ENCODE results near the gene ITPRIPL2.

The ITPRIPL2 gene

DNA sequence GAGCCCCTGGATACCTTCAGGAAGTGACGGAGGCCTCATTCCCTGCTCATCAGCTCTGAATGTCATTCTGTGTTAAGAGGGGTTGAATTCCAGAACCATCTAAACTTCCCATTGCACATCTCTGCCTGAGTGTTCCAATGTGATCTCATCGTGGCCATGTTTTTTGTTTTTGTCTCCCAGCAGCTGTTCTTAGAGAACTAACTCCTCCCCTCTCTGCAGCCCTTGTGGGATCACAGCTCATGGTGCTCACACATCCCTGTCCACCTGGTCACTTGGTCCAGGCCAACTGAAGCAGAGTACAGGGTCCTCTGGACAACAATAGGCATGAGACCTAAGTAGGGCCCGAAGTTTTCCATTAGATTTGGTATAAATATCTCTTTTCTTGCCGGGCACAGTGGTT, 48.3 kb downstream of the ITPRIPL2 start:
- DNase-seq (ENCODE audit: low spot score) = no peak
- TF ChIP-seq, protein P1, sequence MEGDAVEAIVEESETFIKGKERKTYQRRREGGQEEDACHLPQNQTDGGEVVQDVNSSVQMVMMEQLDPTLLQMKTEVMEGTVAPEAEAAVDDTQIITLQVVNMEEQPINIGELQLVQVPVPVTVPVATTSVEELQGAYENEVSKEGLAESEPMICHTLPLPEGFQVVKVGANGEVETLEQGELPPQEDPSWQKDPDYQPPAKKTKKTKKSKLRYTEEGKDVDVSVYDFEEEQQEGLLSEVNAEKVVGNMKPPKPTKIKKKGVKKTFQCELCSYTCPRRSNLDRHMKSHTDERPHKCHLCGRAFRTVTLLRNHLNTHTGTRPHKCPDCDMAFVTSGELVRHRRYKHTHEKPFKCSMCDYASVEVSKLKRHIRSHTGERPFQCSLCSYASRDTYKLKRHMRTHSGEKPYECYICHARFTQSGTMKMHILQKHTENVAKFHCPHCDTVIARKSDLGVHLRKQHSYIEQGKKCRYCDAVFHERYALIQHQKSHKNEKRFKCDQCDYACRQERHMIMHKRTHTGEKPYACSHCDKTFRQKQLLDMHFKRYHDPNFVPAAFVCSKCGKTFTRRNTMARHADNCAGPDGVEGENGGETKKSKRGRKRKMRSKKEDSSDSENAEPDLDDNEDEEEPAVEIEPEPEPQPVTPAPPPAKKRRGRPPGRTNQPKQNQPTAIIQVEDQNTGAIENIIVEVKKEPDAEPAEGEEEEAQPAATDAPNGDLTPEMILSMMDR (IDR thresholded peaks at IDR 0.05) = no peak
- H3K27ac ChIP-seq = no peak overlapping the region
- H3K4me3 ChIP-seq = no peak overlapping the region

DNA sequence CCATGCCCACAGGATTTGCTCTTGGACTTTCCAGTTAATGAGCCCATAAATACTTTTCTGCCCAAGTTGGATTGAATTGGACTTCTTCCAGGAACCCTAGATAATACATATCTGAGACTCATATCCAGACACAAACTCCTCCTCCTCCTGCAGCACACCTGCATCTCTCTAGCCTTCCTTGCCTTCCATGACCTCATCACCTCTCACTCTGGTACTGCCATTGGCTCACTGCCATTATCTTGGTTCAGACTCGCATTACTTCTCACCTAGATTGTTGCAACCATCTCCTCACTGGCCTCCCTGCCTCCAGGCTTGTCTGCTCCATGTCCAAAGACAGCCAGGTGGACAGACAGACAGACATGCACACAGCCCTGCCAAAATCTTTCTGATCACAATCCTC, 49.5 kb downstream of the ITPRIPL2 start:
- no peak for DNase-seq (ENCODE audit: low spot score)
- TF ChIP-seq, protein P1 (IDR thresholded peaks at IDR 0.05) = no peak
- H3K4me3 ChIP-seq = no peak overlapping the region
- no peak overlapping the region for H3K27ac ChIP-seq

DNA sequence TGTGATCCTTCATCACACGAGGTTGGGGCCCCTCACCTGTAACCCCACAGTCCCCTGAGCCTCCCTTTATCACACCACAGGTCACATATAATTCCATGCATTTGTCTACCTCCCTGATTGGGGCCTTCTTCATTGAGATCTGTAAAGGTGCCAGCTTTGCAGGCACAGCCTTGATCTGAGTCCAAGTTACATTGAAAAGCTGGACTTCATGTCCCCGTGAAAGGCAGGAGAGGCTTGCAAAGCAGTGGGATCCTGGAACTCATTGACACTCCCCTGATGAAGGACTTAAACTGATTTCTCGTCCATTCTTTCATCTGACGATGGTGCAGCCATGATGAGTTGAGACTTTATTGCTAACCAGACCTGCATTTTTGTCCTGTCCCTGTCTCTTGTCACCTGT, 50.5 kb downstream of the ITPRIPL2 start:
- H3K4me3 ChIP-seq = no peak overlapping the region
- DNase-seq (ENCODE audit: low spot score) = no peak
- H3K27ac ChIP-seq = no peak overlapping the region
- TF ChIP-seq, protein P1 (IDR thresholded peaks at IDR 0.05) = no peak

DNA sequence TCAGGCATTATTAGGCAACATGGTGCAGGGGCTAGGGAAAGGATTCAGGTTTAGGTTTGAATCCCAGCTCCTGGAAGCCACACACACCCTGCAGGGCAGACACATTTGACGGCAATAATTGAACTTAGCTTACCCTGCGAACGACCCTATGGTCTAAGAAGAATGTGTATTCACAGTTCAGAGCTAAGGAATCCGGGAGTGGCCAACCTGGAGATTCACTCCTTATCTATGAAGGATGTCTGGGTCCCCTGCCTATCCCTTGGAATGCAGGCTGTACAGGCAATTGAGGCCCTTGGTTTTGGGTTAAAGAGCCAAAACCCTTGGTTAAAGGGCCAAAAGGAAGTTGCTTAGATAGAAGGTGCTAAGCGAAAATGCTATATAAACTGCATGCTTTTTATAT, 51.3 kb downstream of the ITPRIPL2 start:
- no peak for DNase-seq (ENCODE audit: low spot score)
- TF ChIP-seq, protein P1 (IDR thresholded peaks at IDR 0.05) = no peak
- no peak overlapping the region for H3K4me3 ChIP-seq
- H3K27ac ChIP-seq = no peak overlapping the region

DNA sequence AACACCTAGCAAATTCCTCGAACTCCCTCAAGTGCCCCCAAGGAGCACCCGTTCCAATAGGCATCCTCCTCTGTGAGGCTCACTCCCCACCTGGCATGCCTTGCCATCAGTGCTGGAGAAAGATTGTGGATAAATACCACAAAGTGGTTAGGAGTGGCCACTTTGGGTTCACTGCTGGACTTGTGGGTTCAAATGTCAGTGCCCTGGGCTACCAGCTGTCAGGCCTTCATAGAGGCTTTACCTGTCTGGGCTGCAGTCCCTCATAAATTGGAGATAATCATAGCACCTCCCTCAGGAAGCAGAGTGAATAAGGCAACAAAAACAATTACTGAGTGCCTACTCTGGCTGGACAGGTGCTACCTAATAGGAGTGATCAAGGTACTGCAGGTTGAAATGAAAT, 52.7 kb downstream of the ITPRIPL2 start:
- Histone ChIP-seq H3K4me3 (no peak overlapping the region), H3K27ac (no peak overlapping the region)
- DNase-seq (ENCODE audit: low spot score) = no peak
- TF ChIP-seq, protein P1 (IDR thresholded peaks at IDR 0.05) = no peak

DNA sequence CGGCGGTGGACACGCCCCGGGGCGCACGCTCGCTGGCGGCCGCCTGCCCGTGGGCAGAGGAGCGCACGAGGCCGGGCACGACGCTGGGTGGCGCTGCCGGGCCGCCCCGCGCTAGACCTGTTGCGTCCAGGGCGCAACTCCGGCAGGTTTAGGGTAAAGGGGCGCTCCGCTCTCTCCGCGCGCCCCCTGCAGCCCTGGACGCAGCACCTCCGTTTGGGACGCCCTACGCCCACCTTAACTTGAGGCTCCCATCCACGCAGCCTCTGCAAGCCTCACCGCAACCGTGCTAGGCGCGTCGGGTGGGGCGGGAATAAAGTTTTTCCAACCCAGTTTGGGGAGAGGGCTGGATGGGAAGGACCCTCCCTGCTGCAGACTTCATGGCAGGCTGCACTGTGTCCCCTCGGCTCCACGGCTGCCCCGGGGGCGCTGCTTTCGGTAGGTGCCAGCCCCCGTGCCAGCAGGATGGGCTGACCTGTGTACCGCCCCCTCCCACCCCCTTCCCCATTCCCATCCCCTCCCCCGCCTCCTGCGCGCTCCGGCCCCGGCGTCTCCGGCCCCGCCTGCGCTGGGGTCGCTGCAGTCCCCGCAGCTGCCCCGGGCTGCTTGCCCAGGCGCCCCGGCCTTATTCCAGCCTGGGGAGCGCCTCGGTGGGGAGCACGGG, 54.1 kb downstream of the ITPRIPL2 start, which contains the start of gene SYT17:
TSS of gene SYT17 (plus strand) at position 531 of the 661 bp plus-strand sequence. CDS start 407 bp downstream, outside the sequence.
- no peak for DNase-seq (ENCODE audit: low spot score)
- TF ChIP-seq, protein P1 (IDR thresholded peaks at IDR 0.05) = no peak
- Histone ChIP-seq H3K27ac (peak within 1 kb of the TSS in 1 of 2 donors; percentile 30), H3K4me3 (peak within 1 kb of the TSS; percentile 73)

DNA sequence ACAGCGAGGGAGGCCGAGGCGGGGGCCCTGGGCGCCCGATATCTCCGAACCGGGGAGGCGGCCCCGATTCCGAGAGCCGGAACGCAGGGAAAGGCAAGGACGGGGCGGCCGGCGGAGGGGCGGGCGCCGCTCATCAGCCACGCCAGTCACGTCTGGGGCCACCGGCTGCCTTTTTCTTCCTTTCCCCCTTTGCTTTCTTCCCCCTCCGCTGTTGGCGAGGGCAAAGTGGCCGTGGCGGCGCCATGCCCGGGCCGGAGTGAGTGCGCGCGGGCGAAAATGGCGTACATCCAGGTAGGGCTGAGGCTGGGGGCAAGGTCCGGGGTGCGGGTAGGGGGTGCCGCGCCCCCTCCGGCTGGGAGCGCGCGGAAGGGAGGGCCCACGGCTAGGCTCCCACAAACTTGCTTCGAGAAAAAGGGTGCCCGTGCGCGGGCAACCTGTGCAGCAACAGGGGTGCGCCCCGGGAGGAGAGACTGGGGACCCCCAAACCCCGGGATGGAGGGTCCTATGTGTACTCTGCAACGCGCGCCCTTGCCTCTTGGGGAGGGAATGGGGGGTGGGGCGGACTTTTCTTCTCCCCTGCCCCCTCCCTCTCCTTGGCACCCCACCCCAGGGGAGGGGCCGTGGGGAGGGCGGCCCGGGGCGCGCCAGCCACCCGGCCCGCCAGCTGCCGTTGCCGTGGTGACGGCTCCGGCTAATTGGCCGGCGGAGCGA, 54.8 kb downstream of the ITPRIPL2 start:
- peak overlapping the region; percentile 73 for H3K4me3 ChIP-seq
- peak overlapping the region in 1 of 2 donors; percentile 30 for H3K27ac ChIP-seq
- TF ChIP-seq, protein P1 (IDR thresholded peaks at IDR 0.05) = no peak
- DNase-seq (ENCODE audit: low spot score) = no peak

Data from coronary artery (tissue), 2 donors.